GM12801 (cell line): ENCODE measurements around the gene YIPF3.

ENCODE experiments used
- TF ChIP-seq, protein P1 (sequence below): IDR thresholded peaks from one replicate; pipeline ENCODE4 v1.5.1; 2011; ENCODE audit warnings: control low read depth; ENCODE audit not compliant: insufficient read length; ENCODE audit errors: extremely low read depth

Gene YIPF3

DNA sequence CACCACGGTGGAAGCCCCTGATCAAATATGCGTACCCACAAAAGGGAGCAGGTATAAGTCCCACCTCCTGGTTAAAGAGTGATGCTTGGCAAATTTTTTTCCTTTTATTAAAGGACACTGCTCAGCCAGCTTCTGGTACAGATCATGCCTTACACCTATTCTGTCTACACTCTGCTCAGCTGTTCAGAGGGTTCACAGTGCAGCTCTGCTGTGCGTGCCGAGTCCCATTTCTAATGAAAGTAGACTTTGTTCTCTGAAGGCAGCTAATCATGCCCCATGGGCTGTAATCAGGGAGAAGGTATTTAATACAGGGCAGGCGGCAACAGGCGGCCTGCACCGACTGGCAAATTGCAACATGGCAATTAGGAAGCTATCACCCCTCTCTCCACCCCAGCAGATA is 22.9 kb downstream of the YIPF3 start:
- TF ChIP-seq, protein P1, sequence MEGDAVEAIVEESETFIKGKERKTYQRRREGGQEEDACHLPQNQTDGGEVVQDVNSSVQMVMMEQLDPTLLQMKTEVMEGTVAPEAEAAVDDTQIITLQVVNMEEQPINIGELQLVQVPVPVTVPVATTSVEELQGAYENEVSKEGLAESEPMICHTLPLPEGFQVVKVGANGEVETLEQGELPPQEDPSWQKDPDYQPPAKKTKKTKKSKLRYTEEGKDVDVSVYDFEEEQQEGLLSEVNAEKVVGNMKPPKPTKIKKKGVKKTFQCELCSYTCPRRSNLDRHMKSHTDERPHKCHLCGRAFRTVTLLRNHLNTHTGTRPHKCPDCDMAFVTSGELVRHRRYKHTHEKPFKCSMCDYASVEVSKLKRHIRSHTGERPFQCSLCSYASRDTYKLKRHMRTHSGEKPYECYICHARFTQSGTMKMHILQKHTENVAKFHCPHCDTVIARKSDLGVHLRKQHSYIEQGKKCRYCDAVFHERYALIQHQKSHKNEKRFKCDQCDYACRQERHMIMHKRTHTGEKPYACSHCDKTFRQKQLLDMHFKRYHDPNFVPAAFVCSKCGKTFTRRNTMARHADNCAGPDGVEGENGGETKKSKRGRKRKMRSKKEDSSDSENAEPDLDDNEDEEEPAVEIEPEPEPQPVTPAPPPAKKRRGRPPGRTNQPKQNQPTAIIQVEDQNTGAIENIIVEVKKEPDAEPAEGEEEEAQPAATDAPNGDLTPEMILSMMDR = no peak

DNA sequence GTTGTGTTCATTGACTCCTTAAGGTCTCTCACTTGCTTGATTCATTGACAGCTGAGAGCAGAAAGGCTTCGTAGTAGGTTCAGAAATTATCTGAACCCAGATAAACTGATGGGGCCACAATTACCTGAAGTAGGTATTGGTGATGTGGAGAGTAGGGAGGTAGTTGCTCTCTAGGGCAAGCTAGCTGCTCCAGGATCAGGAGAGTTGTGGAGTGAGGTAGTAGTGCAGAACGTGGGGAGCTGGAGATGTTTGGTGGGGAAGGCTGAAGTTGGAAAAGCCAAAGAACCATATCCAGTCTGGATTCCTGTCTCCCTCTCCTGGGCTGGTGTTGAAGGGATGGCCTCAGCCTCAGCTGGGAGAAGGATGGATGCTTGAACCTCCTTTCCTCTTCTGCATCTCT is 23.5 kb downstream of the YIPF3 start:
- TF ChIP-seq, protein P1 = no peak

DNA sequence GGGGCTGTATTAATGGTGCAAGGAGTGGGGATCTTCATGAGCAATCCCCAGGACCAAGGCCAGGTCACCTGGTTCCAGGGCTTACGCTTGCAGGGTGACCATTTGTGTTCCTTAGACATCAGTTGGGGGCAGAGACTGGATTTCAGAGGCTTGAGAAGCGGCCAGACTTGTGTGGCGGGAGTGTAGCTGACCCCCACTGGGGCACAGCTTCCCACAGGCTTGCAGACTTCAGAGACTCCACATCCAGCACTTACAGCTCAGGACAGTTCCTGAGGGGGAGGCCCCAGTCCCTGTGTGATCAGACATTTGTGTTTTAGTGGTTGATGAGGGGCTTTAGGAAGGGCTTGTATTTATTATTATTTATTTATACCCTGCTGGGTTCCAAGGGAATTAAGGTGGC is 24.1 kb downstream of the YIPF3 start:
- TF ChIP-seq, protein P1 = no peak

DNA sequence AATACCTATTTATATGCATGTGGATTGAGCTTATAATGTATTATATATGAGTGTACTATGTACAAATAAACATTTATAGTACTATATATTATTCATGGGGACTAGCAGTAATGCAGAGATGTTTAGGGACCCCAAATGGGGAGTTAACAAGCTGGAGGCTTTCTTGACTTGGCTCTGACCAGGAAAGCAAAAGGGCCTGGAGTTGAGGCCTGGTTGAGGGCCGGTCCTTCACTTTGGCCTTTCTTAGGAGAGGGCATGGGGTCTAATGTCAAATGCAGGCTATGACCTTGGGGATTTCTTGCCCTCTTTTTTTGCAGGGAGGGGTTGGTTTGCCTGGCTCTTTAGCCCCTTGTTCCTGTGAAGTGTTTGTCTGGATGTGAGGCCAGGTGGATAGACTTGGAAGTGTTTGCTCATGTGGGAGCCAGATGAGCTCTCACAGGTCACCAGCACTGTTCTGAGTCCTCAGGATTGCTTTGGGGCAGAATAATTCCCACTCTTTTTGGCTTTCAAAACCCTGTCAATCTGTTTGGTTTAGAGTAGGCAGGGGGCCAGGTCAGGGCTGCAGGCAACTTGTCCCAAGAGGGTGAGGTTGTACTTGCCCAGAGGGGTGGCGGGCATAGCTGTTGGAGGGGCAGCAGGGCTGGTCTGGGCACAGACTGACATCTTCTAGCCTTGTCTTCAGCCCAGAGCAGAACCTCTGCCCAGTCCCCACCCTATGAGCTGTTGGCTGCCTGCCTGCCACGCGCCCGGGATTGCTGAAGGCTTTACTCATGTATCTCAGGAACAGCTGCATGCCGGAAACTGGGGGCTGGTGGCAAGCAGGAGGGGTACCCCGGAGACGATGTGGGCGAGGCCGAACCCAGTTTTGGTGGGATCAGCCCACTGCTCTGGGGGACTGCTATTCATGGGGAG is 24.7 kb downstream of the YIPF3 start:
- TF ChIP-seq, protein P1 = no peak

DNA sequence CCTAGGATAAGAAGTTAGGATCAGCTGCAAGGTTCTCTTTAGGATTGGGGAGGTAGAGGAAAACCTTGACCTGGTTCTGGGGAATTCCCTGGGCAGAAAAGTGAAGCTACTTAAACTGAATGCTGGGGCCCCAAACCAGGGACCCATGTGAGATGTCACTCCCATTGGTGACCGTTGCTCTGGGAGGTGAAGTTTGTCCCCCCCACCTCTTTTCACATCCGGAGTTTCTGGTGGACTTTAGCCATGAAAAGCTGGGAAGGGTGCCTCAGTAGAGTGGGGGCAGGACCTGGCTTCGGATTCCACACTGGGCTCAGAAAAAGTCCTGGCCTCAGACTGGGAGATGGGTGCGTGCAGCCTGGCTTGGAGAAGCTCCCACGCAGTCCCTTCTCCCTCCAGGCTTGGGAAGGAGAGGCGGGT is 26.2 kb downstream of the YIPF3 start:
- TF ChIP-seq, protein P1 = no peak

DNA sequence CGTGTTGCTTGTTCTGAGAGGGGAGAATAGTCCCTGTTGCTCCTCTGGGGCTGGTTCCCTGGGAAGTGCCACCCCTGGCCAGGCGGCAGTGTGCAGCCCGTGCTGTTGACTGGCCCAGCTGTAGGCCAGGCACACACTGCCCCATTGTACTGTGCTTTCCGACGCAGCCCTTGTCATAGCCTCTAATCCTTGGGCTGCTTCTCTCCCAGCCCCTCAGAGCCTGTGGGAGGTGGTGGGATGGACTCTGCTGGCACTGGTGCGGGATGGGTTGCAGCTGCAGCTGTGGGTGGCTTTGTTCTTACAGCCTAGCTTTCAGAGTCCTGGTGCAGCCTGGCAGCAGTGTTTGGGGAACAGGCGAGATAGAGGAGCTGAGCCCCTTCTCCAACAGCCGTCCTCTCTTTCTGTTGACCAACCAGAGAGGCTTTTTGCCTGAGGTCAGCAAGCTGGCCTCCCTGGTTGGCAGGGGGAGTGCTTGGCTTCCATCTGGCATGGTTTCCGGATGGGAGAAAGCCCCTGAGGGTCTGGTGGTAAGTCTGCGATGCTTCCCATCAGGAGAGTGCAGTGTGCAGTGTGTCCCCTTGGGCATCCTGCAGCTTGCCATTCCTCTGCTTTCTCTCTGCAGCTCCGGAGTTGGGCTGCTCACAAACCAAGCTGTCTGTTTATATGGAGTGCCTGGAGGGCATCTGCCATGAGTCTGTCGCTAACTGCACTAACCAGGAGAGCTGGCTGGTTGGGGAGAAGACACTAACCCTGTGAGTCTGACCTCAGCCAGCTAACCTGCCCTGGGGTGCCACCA is 27.3 kb downstream of the YIPF3 start:
- TF ChIP-seq, protein P1 = no peak

DNA sequence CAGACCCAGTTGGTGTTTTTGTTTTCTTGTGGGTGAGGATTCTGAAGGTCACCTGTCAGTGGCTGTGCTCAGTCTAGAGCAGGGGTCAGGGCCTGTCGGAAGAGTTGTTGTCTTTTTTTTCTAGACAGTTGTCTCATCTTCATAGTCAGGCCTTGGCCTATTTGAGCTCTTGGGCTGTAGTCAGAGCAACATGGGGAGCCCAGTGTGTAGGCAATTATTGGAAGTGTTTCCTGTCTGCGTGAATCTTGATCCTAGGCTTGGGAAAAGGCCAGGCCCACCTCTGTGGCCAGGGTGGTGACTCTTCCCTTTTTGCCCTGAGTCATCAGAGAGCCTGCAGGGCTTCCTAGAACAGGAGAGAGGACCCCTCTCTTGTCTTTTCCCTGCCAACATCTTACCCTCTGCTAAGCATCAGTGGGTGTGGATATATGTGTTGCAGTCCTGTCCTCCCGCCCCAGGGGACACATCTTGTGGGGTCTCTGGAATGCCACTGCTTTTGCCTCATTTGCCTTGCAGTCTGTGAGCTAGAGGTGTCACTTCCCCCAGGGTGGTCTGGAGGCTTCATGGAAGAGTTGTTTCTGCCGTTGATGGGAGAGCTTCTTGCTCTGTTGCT is 28.0 kb downstream of the YIPF3 start:
- TF ChIP-seq, protein P1 = no peak
